K562 (cell line): ENCODE measurements around the gene CPNE2. TPM values are rescaled to one million over a fixed set of nuclear protein-coding genes. Genes with fewer than 3 reads are reported as not detected.
"Not testable (repeated sequence)": the region's sequence is repeated elsewhere in the genome, so short reads cannot be mapped to it uniquely, and the experiment has no call there.

Source experiments
- ATAC-seq: fragments of 200-7000 bp; cut with Tn5 transposase; 3 replicates; pipeline ENCODE4 v1.9.1; 2020; ENCODE audit warnings: moderate library complexity
- BruUV-seq: library from RNA; stranded (reverse); fragments of 400-500 nt; replicated peaks from 2 replicates; lab custom pipeline; 2021; lab: Mats Ljungman, UMichigan
- CTCF ChIA-PET: fragments of 300-600 bp; formaldehyde crosslinking; extraction: SDS; loops from one replicate; lab custom pipeline; 2021; ENCODE audit warnings: low intra/inter-chr PET ratio; lab: Yijun Ruan, JAX
- POLR2A ChIA-PET: fragments of 300-600, 350-650 bp; sonication (Branson Sonifier 250); formaldehyde crosslinking; extraction: SDS; loops from one replicate; lab custom pipeline; 2021; ENCODE audit warnings: antibody characterized with exemption, inconsistent platforms; lab: Yijun Ruan, JAX
- DNase-seq, 4 experiments: peaks; one replicate each; pipeline versions ENCODE4 v3.0.0 to v3.0.0-alpha.2; 2011 to 2018; ENCODE audit warnings: low spot score in 3 of 4, mixed read lengths in 3 of 4; ENCODE audit errors: extremely low read depth in 1 of 4
- FAIRE-seq: peaks from 2 replicates; lab custom pipeline; 2011; peaks lifted over from hg19 to GRCh38; lab: Jason Lieb, UNC
- H2AFZ ChIP-seq: 2 replicates; pipeline ENCODE4 v1.6.0; 2011; ENCODE audit warnings: low read depth, low read length, control low read depth, inconsistent platforms
- H3K27ac ChIP-seq: fragments of 200-600 bp; 3 replicates; pipeline ENCODE4 v1.8.0; 2011; ENCODE audit warnings: low read depth, mild to moderate bottlenecking, control low read depth, inconsistent platforms, low read length, moderate library complexity, mixed read lengths; ENCODE audit errors: extremely low read depth
- H3K27me3 ChIP-seq, 2 experiments: fragments of 300-600 bp in 1 of 2; 2 replicates in 1 of 2; 3 replicates in 1 of 2; pipeline versions ENCODE4 v1.6.0 to v1.8.0; 2011; ENCODE audit warnings: inconsistent platforms in 2 of 2, low read length in 2 of 2, mild to moderate bottlenecking in 1 of 2, mixed read lengths in 1 of 2, moderate library complexity in 1 of 2; ENCODE audit not compliant: control insufficient read depth in 2 of 2, insufficient read depth in 2 of 2
- H3K36me3 ChIP-seq: fragments of 300-600 bp; 3 replicates; pipeline ENCODE4 v1.8.0; 2011; ENCODE audit warnings: mild to moderate bottlenecking, low read length, inconsistent platforms; ENCODE audit not compliant: control insufficient read depth, insufficient read depth
- H3K4me1 ChIP-seq, 2 experiments: fragments of 200-600 bp in 1 of 2; replicated peaks in 1 of 2; 2 replicates in 1 of 2; 3 replicates in 1 of 2; pipeline versions ENCODE4 v1.5.1 to v1.8.0; 2011; ENCODE audit warnings: inconsistent platforms in 2 of 2, low read length in 2 of 2, mild to moderate bottlenecking in 1 of 2, mixed read lengths in 1 of 2, moderate library complexity in 1 of 2; ENCODE audit not compliant: control insufficient read depth in 2 of 2, insufficient read depth in 2 of 2
- H3K4me2 ChIP-seq: 2 replicates; pipeline ENCODE4 v1.6.1; 2011; ENCODE audit warnings: low read length, control low read depth, inconsistent platforms, mixed read lengths; ENCODE audit not compliant: insufficient read depth
- H3K4me3 ChIP-seq: fragments of 200-600 bp; sonication (generic), shearing (Covaris generic); 2 replicates; pipeline ENCODE4 v1.5.1; 2016; ENCODE audit warnings: control low read depth, inconsistent platforms
- H3K79me2 ChIP-seq: fragments of 200-600 bp; 3 replicates; pipeline ENCODE4 v1.8.0; 2011; ENCODE audit warnings: low read length, inconsistent platforms; ENCODE audit not compliant: control insufficient read depth, insufficient read depth
- H3K9ac ChIP-seq, 2 experiments: 2 replicates each; pipeline versions ENCODE4 v1.6.0 to v1.6.1; 2011; ENCODE audit warnings: low read depth in 2 of 2, low read length in 2 of 2, control low read depth in 1 of 2, inconsistent platforms in 1 of 2, mild to moderate bottlenecking in 1 of 2, mixed read lengths in 1 of 2; ENCODE audit not compliant: insufficient read depth in 1 of 2
- H3K9me1 ChIP-seq: one replicate; pipeline ENCODE4 v1.6.0; 2011; ENCODE audit warnings: inconsistent platforms, mild to moderate bottlenecking, low read length, moderate library complexity; ENCODE audit not compliant: control insufficient read depth, insufficient read depth
- H3K9me3 ChIP-seq: replicated peaks from 2 replicates; pipeline ENCODE4 v1.5.1; 2011; ENCODE audit warnings: low read depth, low read length, inconsistent platforms; ENCODE audit not compliant: control insufficient read depth, insufficient read depth
- H4K20me1 ChIP-seq: replicated peaks from 2 replicates; pipeline ENCODE4 v1.6.1; 2011; ENCODE audit warnings: low read length, inconsistent platforms, mixed read lengths; ENCODE audit not compliant: control insufficient read depth, insufficient read depth
- PRPF4 ChIP-seq: fragments of 200-400 bp; formaldehyde crosslinking; IDR thresholded peaks from one replicate; pipeline ENCODE4 v1.6.1; 2017; ENCODE audit warnings: low read length, low read depth, mild to moderate bottlenecking; ENCODE audit not compliant: insufficient read depth, poor library complexity, severe bottlenecking
- ZNF354B ChIP-seq: fragments of 250-450 bp; sonication (Bioruptor Pico); IDR thresholded peaks from 2 replicates; pipeline ENCODE4 v1.4.0; 2020
- WGBS: fragments of 100-300 bp; shearing (Covaris generic); methylation state at CpG from one replicate; pipeline ENCODE4 v1.1.6; 2016; ENCODE audit warnings: low coverage, mixed read lengths; ENCODE audit not compliant: insufficient coverage; ENCODE audit errors: missing lambda C conversion rate; 5-methylcytosine and 5-hydroxymethylcytosine counted together
- in situ Hi-C: fragments of 300-500 bp; cut with MboI; formaldehyde crosslinking; loops from 4 replicates; pipeline ENCODE4 v1.15.0; 2018; ENCODE audit warnings: inconsistent platforms, mixed read lengths
- intact Hi-C: fragments of 100-400 bp; cut with micrococcal nuclease; formaldehyde crosslinking; loops from 2 replicates; pipeline ENCODE4 v1.14.2; 2022
- polyA plus RNA-seq, 8 experiments: library from polyadenylated mRNA; depleted of rRNA in 4 of 8; stranded (reverse) in 5 of 8; unstranded in 3 of 8; fragments of >200 nt; fragmentation: Nextera tagmentation in 2 of 8; fragmentation: Illumina TruSeq in 1 of 8; extraction: Ambion mirVana in 2 of 8; extraction: Trizol in 1 of 8; gene quantifications; 2 replicates each; pipeline versions ENCODE4 v1.2.1 to v1.2.3, GENCODE V29; 2011 to 2014; ENCODE audit warnings: inconsistent platforms in 1 of 8, missing spikeins in 1 of 8
- total RNA-seq, 7 experiments: library from RNA; depleted of rRNA in 6 of 7; stranded (reverse); fragments of >200 nt in 6 of 7; fragmentation: Illumina TruSeq in 2 of 7; extraction: Trizol in 2 of 7; gene quantifications; 2 replicates each; pipeline versions ENCODE4 v1.2.1 to v1.2.3, GENCODE V29; 2011 to 2021; ENCODE audit warnings: low replicate concordance in 1 of 7
- TF ChIP-seq, protein P1 (sequence below): fragments of 200-600 bp; sonication (generic); IDR thresholded peaks from one replicate; pipeline ENCODE4 v1.6.1; 2012; ENCODE audit warnings: mild to moderate bottlenecking, low read depth, low read length, inconsistent platforms

Gene CPNE2
- total and polyA plus RNA-seq, 9 of the 15 experiments (the other 6 are each of a cell fraction or from before 2014, with no cell fraction given): 3.0 to 13.9 (median 8.6) TPM

DNA sequence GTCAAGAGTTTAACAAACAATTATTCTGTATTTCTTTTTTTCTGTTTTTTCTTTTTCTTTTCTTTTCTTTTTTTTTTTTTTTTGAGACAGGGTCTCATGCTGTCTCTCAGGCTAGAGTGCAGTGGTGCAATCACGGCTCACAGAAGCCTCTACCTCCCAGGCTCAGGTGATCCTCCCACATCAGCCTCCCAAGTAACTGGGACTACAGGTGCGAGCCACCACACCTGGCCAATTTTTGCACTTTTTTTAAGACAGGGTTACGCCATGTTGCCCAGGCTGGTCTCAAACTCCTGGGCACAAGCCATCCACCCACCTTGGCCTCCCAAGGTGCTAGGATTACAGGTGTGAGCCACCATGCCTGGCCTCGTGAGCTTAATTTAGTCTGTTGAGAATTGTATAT, 97.1 kb downstream of the CPNE2 start:
- intact Hi-C loops, H3K27ac ChIP-seq, in situ Hi-C loops, DNase-seq, H3K9ac ChIP-seq, H3K4me2 ChIP-seq, BruUV-seq, H4K20me1 ChIP-seq, H3K4me1 ChIP-seq, H3K4me3 ChIP-seq, FAIRE-seq, ATAC-seq, H3K9me3 ChIP-seq, H2AFZ ChIP-seq, H3K27me3 ChIP-seq, H3K9me1 ChIP-seq, H3K36me3 ChIP-seq, CTCF ChIA-PET: not testable (repeated sequence)
- POLR2A ChIA-PET: interaction anchor here (0.6 to 0.9 kb wide), 2 partner anchors 17 to 144 kb away, joined by 3 to 4 read pairs; no protein-coding TSS in a partner anchor
- 100% methylated on average over 4 of the region's 4 CpGs for WGBS
- H3K79me2 ChIP-seq: peaks cover 94% of the 10 kb centered on the region

GRCh38 chr16:57190136-57190535, 97.8 kb downstream of the CPNE2 start:
- WGBS: 100% methylated on average over 2 of the region's 2 CpGs
- Histone ChIP-seq H3K36me3 (peaks cover 5% of the 10 kb centered on the region; the same call in 1 of the 3 replicates), H3K4me2 (no peak overlapping the region), H3K9ac (no peak overlapping the region), H4K20me1 (no peaks in the 10 kb centered on the region), H3K9me1 (no peaks in the 10 kb centered on the region), H3K27ac (no peak overlapping the region), H3K4me1 (peaks cover 2 to 9% of the 10 kb centered on the region in 2 experiments), H3K9me3 (no peaks in the 10 kb centered on the region), H3K27me3 (no peaks in the 10 kb centered on the region), H2AFZ (no peak overlapping the region), H3K79me2 (peaks cover 91% of the 10 kb centered on the region), H3K4me3 (no peak overlapping the region)
- POLR2A ChIA-PET: interaction anchor here (1.0 kb wide), 1 partner anchor 259 kb away, joined by 3 read pairs; no protein-coding TSS in a partner anchor
- ATAC-seq (no peak), DNase-seq (no peak), FAIRE-seq (no peak)
- no TSS peak for BruUV-seq
- CTCF ChIA-PET: no interaction called here
- in situ Hi-C loops: no loop called here
- intact Hi-C loops: no loop called here
- TF ChIP-seq ZNF354B (CRISPR knock-in tag) (no peak), PRPF4 (no peak)
- TF ChIP-seq, protein P1, sequence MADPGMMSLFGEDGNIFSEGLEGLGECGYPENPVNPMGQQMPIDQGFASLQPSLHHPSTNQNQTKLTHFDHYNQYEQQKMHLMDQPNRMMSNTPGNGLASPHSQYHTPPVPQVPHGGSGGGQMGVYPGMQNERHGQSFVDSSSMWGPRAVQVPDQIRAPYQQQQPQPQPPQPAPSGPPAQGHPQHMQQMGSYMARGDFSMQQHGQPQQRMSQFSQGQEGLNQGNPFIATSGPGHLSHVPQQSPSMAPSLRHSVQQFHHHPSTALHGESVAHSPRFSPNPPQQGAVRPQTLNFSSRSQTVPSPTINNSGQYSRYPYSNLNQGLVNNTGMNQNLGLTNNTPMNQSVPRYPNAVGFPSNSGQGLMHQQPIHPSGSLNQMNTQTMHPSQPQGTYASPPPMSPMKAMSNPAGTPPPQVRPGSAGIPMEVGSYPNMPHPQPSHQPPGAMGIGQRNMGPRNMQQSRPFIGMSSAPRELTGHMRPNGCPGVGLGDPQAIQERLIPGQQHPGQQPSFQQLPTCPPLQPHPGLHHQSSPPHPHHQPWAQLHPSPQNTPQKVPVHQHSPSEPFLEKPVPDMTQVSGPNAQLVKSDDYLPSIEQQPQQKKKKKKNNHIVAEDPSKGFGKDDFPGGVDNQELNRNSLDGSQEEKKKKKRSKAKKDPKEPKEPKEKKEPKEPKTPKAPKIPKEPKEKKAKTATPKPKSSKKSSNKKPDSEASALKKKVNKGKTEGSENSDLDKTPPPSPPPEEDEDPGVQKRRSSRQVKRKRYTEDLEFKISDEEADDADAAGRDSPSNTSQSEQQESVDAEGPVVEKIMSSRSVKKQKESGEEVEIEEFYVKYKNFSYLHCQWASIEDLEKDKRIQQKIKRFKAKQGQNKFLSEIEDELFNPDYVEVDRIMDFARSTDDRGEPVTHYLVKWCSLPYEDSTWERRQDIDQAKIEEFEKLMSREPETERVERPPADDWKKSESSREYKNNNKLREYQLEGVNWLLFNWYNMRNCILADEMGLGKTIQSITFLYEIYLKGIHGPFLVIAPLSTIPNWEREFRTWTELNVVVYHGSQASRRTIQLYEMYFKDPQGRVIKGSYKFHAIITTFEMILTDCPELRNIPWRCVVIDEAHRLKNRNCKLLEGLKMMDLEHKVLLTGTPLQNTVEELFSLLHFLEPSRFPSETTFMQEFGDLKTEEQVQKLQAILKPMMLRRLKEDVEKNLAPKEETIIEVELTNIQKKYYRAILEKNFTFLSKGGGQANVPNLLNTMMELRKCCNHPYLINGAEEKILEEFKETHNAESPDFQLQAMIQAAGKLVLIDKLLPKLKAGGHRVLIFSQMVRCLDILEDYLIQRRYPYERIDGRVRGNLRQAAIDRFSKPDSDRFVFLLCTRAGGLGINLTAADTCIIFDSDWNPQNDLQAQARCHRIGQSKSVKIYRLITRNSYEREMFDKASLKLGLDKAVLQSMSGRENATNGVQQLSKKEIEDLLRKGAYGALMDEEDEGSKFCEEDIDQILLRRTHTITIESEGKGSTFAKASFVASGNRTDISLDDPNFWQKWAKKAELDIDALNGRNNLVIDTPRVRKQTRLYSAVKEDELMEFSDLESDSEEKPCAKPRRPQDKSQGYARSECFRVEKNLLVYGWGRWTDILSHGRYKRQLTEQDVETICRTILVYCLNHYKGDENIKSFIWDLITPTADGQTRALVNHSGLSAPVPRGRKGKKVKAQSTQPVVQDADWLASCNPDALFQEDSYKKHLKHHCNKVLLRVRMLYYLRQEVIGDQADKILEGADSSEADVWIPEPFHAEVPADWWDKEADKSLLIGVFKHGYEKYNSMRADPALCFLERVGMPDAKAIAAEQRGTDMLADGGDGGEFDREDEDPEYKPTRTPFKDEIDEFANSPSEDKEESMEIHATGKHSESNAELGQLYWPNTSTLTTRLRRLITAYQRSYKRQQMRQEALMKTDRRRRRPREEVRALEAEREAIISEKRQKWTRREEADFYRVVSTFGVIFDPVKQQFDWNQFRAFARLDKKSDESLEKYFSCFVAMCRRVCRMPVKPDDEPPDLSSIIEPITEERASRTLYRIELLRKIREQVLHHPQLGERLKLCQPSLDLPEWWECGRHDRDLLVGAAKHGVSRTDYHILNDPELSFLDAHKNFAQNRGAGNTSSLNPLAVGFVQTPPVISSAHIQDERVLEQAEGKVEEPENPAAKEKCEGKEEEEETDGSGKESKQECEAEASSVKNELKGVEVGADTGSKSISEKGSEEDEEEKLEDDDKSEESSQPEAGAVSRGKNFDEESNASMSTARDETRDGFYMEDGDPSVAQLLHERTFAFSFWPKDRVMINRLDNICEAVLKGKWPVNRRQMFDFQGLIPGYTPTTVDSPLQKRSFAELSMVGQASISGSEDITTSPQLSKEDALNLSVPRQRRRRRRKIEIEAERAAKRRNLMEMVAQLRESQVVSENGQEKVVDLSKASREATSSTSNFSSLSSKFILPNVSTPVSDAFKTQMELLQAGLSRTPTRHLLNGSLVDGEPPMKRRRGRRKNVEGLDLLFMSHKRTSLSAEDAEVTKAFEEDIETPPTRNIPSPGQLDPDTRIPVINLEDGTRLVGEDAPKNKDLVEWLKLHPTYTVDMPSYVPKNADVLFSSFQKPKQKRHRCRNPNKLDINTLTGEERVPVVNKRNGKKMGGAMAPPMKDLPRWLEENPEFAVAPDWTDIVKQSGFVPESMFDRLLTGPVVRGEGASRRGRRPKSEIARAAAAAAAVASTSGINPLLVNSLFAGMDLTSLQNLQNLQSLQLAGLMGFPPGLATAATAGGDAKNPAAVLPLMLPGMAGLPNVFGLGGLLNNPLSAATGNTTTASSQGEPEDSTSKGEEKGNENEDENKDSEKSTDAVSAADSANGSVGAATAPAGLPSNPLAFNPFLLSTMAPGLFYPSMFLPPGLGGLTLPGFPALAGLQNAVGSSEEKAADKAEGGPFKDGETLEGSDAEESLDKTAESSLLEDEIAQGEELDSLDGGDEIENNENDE: no peak
